ENCODE results near the gene MECR. TPM values are rescaled to one million over a fixed set of nuclear protein-coding genes. Genes with fewer than 3 reads are reported as not detected.
A peak's percentile ranks its signal among the peaks of the same experiment; 100 is the strongest.

Gene MECR
- total RNA-seq, 2 donors from 2014 or later = 21.0 to 38.3 TPM

DNA sequence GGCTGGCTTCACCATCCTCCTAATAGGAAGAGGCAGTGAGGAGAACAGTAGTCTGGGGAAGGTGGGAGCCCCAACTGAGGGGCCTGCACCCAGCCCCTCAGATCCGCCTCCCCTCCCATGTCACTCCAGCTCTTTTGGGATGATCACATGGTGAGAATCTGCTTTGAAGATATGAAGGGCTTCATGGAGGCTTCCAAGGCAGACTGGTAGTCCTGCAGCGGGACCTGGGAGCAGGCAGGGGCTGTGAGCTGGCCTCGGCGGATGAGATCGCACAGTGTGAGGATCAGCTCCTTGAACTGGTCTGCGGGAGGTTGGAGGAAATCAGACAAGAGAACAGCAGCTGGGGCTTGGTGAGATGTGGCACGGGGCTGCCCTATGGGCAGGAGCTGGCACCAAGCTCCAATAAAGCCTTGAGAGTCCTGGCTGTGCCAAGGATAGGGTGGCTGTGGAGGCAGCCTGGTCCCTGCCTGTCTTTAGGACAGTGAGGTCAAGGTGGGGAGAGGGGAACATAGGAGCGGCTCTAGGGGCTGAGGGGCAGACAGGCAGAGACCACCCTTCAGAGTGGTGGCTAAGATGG, 36.8 kb downstream of the MECR start:
- no peak for ATAC-seq (replicated peaks)
- Mint-ChIP-seq H3K27me3 (no peaks in the 10 kb centered on the region), H3K4me1 (no peaks in the 10 kb centered on the region), H3K4me3 (no peak overlapping the region), H3K27ac (no peak overlapping the region), H3K9me3 (no peaks in the 10 kb centered on the region), H3K36me3 (ENCODE audit: low read depth) (peaks cover 28% of the 10 kb centered on the region)

- Mint-ChIP-seq H3K4me1 (no peaks in the 10 kb centered on the region), H3K4me3 (no peak overlapping the region), H3K27me3 (no peaks in the 10 kb centered on the region), H3K9me3 (no peaks in the 10 kb centered on the region), H3K27ac (no peak overlapping the region), H3K36me3 (ENCODE audit: low read depth) (peaks cover 23% of the 10 kb centered on the region)
- no peak for ATAC-seq (replicated peaks)
Measured at GRCh38 chr1:29190718-29191117, 40.0 kb downstream of the MECR start.

DNA sequence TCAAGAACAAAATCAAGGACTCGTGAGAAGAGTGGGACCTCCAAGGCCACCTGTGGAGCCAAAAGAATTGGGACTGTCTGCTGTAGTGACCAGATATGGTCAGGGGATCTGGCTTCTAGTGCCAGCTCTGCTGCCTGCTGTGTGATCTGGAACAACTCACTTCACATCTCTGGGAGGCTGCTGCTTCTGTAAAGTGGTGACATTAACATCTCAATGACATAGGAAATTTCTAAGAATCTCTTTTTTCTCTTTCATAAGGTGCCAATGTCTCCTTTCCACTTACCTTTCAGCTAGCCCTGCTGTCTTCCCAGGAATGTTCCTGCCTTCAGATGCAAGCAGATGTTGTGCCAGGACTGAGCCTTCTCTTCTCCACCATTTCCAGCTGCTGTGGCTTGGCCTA, 44.0 kb downstream of the MECR start:
- H3K9me3 Mint-ChIP-seq = no peaks in the 10 kb centered on the region
- H3K27me3 Mint-ChIP-seq = no peaks in the 10 kb centered on the region
- no peak overlapping the region for H3K4me3 Mint-ChIP-seq
- peaks cover 6% of the 10 kb centered on the region for H3K4me1 Mint-ChIP-seq
- ATAC-seq (replicated peaks) = no peak
- H3K27ac Mint-ChIP-seq = no peak overlapping the region
- H3K36me3 Mint-ChIP-seq (ENCODE audit: low read depth) = no peaks in the 10 kb centered on the region

- ATAC-seq (replicated peaks) = no peak
- no peaks in the 10 kb centered on the region for H3K27me3 Mint-ChIP-seq
- H3K27ac Mint-ChIP-seq = no peak overlapping the region
- peaks cover 6% of the 10 kb centered on the region for H3K4me1 Mint-ChIP-seq
- H3K9me3 Mint-ChIP-seq = no peaks in the 10 kb centered on the region
- no peak overlapping the region for H3K4me3 Mint-ChIP-seq
- H3K36me3 Mint-ChIP-seq (ENCODE audit: low read depth) = peaks cover under 1% of the 10 kb centered on the region
Measured at GRCh38 chr1:29186252-29186651, 44.5 kb downstream of the MECR start.

GRCh38 chr1:29183287-29183686, 47.4 kb downstream of the MECR start:
- no peak for ATAC-seq (replicated peaks)
- Mint-ChIP-seq H3K9me3 (no peaks in the 10 kb centered on the region), H3K4me3 (peak overlapping the region; percentile 93), H3K36me3 (ENCODE audit: low read depth) (peaks cover 30% of the 10 kb centered on the region), H3K4me1 (peaks cover 24% of the 10 kb centered on the region), H3K27ac (peak overlapping the region; percentile 94), H3K27me3 (no peaks in the 10 kb centered on the region)

GRCh38 chr1:29181413-29182225, 49.1 kb downstream of the MECR start, which contains the start of gene SRSF4:
Gene SRSF4 (minus strand): TSS chr1:29181900. CDS start chr1:29181752, 148 bp downstream.
- ATAC-seq (replicated peaks) = peak; percentile 92
- Mint-ChIP-seq H3K4me1 (peaks cover 31% of the 10 kb centered on the region), H3K27ac (peak within 1 kb of the TSS; percentile 94), H3K4me3 (peak within 1 kb of the TSS; percentile 93), H3K27me3 (no peaks in the 10 kb centered on the region), H3K9me3 (no peaks in the 10 kb centered on the region), H3K36me3 (ENCODE audit: low read depth) (peaks cover 47% of the 10 kb centered on the region)

- H3K36me3 Mint-ChIP-seq (ENCODE audit: low read depth) = peaks cover 55% of the 10 kb centered on the region
- no peaks in the 10 kb centered on the region for H3K27me3 Mint-ChIP-seq
- peak; percentile 3 for ATAC-seq (replicated peaks)
Measured at GRCh38 chr1:29180497-29181412, 50.0 kb downstream of the MECR start.

DNA sequence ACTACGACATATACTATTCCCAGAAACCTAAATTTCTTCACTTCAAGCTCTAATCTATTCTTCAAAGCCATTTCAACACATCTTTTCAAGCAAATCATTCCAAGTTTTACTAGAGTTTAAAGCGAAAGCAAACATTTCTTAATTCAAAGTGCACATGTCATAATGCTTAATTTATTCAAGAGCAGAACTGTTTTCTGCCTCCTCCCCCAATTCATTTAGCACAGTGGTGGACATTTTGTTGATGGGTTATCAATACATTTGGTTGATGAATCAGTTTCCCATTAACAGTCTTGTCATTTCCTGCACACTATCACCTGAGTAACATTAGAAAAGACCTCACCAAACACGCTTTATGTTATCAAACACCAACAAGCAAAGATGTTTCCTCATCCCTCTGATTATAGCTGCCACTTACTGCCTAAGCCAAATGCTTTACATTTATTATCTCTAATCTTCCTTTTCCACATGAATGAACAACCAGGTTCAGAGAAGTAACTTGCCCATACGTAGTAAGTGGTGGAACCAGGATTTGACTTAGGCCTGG, 51.0 kb downstream of the MECR start:
- Mint-ChIP-seq H3K4me1 (peaks cover 35% of the 10 kb centered on the region), H3K36me3 (ENCODE audit: low read depth) (peaks cover 58% of the 10 kb centered on the region), H3K9me3 (no peaks in the 10 kb centered on the region), H3K27ac (peak overlapping the region; percentile 94), H3K4me3 (peak overlapping the region; percentile 93), H3K27me3 (no peaks in the 10 kb centered on the region)
- no peak for ATAC-seq (replicated peaks)

More at GRCh38 chr1:29180497-29181412, 50.0 kb downstream of the MECR start:
- Mint-ChIP-seq H3K27ac (peak overlapping the region; percentile 94), H3K4me3 (peak overlapping the region; percentile 93), H3K4me1 (peaks cover 35% of the 10 kb centered on the region), H3K9me3 (no peaks in the 10 kb centered on the region)

DNA sequence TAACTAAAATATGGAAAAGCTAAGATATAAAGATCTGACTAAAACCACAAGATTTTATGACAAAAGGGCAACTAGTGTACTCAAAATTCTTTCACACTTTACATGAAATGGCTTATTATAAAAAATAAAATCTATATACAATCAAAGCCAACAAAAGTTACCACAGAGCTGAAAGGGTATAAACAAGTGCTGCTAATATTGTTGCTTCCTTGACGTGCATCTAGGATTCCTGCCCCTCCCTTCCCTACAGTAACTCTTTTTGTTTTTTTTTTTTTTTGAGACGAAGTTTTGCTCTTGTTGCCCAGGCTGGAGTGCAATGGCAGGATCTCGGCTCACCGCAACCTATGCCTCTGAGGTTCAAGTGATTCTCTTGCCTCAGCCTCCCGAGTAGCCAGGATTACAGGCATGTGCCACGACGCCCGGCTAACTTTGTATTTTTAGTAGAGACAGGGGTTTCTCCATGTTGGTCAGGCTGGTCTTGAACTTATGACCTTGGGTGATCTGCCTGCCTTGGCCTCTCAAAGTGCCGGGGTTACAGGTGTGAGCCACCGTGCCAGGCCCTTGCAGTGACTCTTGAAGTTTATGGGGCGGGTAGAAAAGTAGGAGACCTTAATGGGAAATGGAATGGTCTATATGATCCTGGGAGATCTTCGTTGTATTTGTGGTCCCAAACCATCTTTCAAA, 53.6 kb downstream of the MECR start:
- H3K27ac Mint-ChIP-seq = peak overlapping the region; percentile 69
- peak overlapping the region; percentile 93 for H3K4me3 Mint-ChIP-seq
- no peaks in the 10 kb centered on the region for H3K27me3 Mint-ChIP-seq
- H3K9me3 Mint-ChIP-seq = no peaks in the 10 kb centered on the region
- peaks cover 77% of the 10 kb centered on the region for H3K36me3 Mint-ChIP-seq (ENCODE audit: low read depth)
- ATAC-seq (replicated peaks) = no peak
- peaks cover 38% of the 10 kb centered on the region for H3K4me1 Mint-ChIP-seq

DNA sequence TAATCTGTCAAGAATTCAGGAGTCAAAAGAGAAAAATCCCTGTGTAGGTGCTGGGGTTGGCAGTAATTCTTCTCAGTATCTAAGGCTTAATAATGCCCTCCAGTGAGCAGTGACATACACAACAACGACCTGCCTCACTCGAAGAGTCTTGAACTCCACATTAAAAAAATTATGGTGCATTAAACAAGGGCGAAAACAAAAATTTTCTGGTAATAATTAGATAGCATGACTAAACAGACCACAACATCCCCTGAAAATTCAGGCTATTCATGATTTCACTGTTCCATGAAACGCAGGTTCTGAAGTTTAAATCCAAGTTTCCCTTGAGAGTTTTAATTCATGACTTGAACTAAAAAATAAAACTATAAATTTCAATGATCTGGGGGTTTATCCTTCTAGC, 54.2 kb downstream of the MECR start:
- Mint-ChIP-seq H3K36me3 (ENCODE audit: low read depth) (peaks cover 83% of the 10 kb centered on the region), H3K4me3 (peak overlapping the region; percentile 20), H3K27ac (peak overlapping the region; percentile 69)

DNA sequence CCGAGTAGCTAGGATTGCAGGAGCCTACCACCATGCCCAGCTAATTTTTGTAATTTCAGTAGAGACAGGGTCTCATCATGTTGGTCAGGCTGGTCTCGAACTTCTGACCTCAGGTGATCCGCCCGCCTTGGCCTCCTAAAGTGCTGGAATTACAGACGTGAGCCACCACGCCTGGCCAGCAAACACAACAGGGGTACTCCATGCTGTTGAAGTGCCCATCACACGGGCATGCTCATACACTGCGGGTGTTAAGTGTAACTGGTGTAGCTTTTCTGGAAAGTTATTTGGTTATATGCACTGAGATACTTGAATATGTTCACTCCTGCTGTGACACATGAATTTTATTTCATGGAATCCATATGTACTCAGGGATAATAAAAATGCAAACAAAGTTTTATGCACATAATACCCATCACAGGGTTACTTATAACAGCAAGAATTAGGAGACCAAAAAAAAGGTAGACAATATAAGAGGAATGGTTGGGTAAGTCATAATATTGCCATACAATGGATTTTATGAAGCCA, 58.3 kb downstream of the MECR start:
- Mint-ChIP-seq H3K9me3 (no peaks in the 10 kb centered on the region), H3K4me1 (peaks cover 51% of the 10 kb centered on the region), H3K27ac (no peak overlapping the region), H3K36me3 (ENCODE audit: low read depth) (peaks cover 86% of the 10 kb centered on the region), H3K4me3 (no peak overlapping the region), H3K27me3 (no peaks in the 10 kb centered on the region)
- no peak for ATAC-seq (replicated peaks)

More for the DNA sequence above, 54.2 kb downstream of the MECR start:
- H3K27me3 Mint-ChIP-seq = no peaks in the 10 kb centered on the region
- ATAC-seq (replicated peaks) = no peak
- H3K4me1 Mint-ChIP-seq = peaks cover 42% of the 10 kb centered on the region
- no peaks in the 10 kb centered on the region for H3K9me3 Mint-ChIP-seq

- Mint-ChIP-seq H3K27ac (no peak overlapping the region), H3K4me3 (peak overlapping the region; percentile 61), H3K36me3 (ENCODE audit: low read depth) (peaks cover 86% of the 10 kb centered on the region), H3K27me3 (no peaks in the 10 kb centered on the region), H3K9me3 (no peaks in the 10 kb centered on the region), H3K4me1 (peaks cover 49% of the 10 kb centered on the region)
- no peak for ATAC-seq (replicated peaks)
Measured at GRCh38 chr1:29171521-29171920, 59.2 kb downstream of the MECR start.

DNA sequence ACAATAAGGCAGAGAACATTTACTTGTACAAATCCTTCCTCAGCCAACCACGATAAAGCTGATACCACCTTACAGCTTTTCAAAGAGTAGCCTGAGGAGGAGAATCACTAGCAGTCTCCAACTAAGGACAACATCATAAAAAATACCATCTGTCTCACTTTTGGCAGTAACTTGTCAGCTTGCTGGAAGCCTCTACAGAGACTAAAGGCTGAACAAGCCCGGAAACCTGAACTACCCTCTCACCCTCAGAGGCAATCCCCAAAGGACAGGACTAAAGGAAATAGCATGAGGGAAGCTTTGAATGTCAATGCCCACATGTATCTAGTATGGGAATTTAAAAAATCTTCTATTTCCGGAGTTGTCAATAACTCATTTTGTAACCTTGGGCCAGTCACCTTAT, 59.6 kb downstream of the MECR start:
- Mint-ChIP-seq H3K27ac (peak overlapping the region; percentile 66), H3K27me3 (no peaks in the 10 kb centered on the region), H3K4me1 (peaks cover 47% of the 10 kb centered on the region), H3K4me3 (peak overlapping the region; percentile 61), H3K9me3 (no peaks in the 10 kb centered on the region), H3K36me3 (ENCODE audit: low read depth) (peaks cover 86% of the 10 kb centered on the region)
- ATAC-seq (replicated peaks) = no peak
